ENCODE measurements around the gene ADGRG4. TPM values are rescaled to one million over a fixed set of nuclear protein-coding genes. Genes with fewer than 3 reads are reported as not detected.

The ADGRG4 gene
- total and polyA plus RNA-seq, 2 donors (not counting 1 experiment from before 2014, with no cell fraction given) = not detected

DNA sequence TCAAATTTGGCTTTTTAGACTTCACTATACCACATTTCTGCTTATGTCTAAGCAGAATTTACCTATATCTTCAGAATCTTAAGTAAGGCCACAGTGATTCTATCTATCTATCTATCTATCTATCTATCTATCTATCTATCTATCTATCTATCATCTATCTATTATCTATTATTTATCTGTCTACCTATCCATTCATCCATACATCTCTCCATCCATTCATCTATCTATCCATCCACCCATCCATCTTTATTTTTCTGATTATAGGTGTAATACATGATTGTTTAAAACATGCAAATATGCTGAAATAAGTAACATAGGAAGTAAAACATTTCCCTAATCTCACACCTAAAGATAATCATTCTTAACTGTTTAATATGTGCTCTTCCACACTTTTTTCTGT is 18.8 kb downstream of the ADGRG4 start:
- no peaks in the 10 kb centered on the region for H3K4me1 ChIP-seq (ENCODE audit: control insufficient read depth in 2 of 2, insufficient read depth in 2 of 2, low read length in 2 of 2)
- H3K9me3 Mint-ChIP-seq (ENCODE audit: insufficient read depth) = no peaks in the 10 kb centered on the region
- H4K20me1 ChIP-seq (ENCODE audit: control insufficient read depth, insufficient read depth, low read length, poor library complexity, severe bottlenecking) = no peaks in the 10 kb centered on the region
- H3K9me3 ChIP-seq (ENCODE audit: control extremely low read depth in 1 of 3, control insufficient read depth in 2 of 3, insufficient read depth in 1 of 3, low read length in 2 of 3) = no peaks in the 10 kb centered on the region
- CTCF ChIA-PET = no interaction called here
- ATAC-seq (ENCODE audit: low read depth) (no peak), DNase-seq (no peak)
- TF ChIP-seq, protein P1, sequence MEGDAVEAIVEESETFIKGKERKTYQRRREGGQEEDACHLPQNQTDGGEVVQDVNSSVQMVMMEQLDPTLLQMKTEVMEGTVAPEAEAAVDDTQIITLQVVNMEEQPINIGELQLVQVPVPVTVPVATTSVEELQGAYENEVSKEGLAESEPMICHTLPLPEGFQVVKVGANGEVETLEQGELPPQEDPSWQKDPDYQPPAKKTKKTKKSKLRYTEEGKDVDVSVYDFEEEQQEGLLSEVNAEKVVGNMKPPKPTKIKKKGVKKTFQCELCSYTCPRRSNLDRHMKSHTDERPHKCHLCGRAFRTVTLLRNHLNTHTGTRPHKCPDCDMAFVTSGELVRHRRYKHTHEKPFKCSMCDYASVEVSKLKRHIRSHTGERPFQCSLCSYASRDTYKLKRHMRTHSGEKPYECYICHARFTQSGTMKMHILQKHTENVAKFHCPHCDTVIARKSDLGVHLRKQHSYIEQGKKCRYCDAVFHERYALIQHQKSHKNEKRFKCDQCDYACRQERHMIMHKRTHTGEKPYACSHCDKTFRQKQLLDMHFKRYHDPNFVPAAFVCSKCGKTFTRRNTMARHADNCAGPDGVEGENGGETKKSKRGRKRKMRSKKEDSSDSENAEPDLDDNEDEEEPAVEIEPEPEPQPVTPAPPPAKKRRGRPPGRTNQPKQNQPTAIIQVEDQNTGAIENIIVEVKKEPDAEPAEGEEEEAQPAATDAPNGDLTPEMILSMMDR (IDR thresholded peaks at IDR 0.05) = no peak
- no peak for TF ChIP-seq EZH2 (IDR thresholded peaks at IDR 0.05; ENCODE audit: borderline replicate concordance, insufficient read depth, low read depth, low read length, poor library complexity, severe bottlenecking)
- intact Hi-C loops (cut with micrococcal nuclease) = no loop called here
- no peak overlapping the region for H2AFZ ChIP-seq (ENCODE audit: insufficient read depth, low read depth, low read length, poor library complexity, severe bottlenecking)
- H3K4me1 Mint-ChIP-seq = no peaks in the 10 kb centered on the region
- H3K4me3 Mint-ChIP-seq = no peak overlapping the region
- POLR2A ChIA-PET = no interaction called here
- no peaks in the 10 kb centered on the region for H3K36me3 ChIP-seq (replicated peaks in 1 of 2; ENCODE audit: control extremely low read depth in 1 of 2, control insufficient read depth in 1 of 2, extremely low read depth in 1 of 2, insufficient read depth in 2 of 2, low read length in 1 of 2)
- no peak overlapping the region for H3K9ac ChIP-seq (ENCODE audit: low read length)
- H3K27ac Mint-ChIP-seq = no peak overlapping the region
- H3K27ac ChIP-seq (ENCODE audit: low read length in 2 of 2) = no peak overlapping the region
- no peaks in the 10 kb centered on the region for H3K27me3 Mint-ChIP-seq
- H3K4me2 ChIP-seq (replicated peaks; ENCODE audit: low read depth, low read length, poor library complexity, severe bottlenecking) = no peak overlapping the region
- no peaks in the 10 kb centered on the region for H3K79me2 ChIP-seq (ENCODE audit: control insufficient read depth, insufficient read depth, low read length)
- no peak overlapping the region for H3K4me3 ChIP-seq (ENCODE audit: control extremely low read depth in 1 of 5, extremely low read depth in 1 of 5, insufficient read depth in 1 of 5, low read depth in 2 of 5, low read length in 4 of 5)
- no peaks in the 10 kb centered on the region for H3K27me3 ChIP-seq (replicated peaks in 1 of 4; ENCODE audit: control extremely low read depth in 1 of 4, control insufficient read depth in 3 of 4, insufficient read depth in 4 of 4, low read length in 3 of 4)

DNA sequence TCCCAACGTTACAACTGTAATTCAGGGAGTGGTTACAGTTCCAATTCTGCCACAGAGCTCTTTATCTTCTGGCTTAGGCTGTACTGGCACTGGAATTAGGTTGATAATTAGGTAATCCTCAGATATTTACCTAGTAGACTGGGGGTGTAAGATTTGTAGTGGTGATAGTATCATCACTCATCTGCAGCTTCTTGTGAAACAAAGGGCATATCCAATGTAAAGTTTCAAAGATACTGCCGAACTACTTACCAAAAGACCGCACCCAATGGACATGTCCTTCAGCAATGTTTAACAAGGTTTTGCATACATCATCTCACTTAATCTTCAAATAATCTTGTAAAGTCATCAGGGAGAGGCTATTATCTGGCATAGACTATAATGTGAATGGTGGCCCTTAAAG is 20.8 kb downstream of the ADGRG4 start:
- Mint-ChIP-seq H3K4me1 (no peaks in the 10 kb centered on the region), H3K4me3 (no peak overlapping the region), H3K27me3 (no peaks in the 10 kb centered on the region), H3K9me3 (ENCODE audit: insufficient read depth) (no peaks in the 10 kb centered on the region), H3K27ac (no peak overlapping the region)
- Histone ChIP-seq H3K4me3 (ENCODE audit: control extremely low read depth in 1 of 5, extremely low read depth in 1 of 5, insufficient read depth in 1 of 5, low read depth in 2 of 5, low read length in 4 of 5) (no peak overlapping the region), H3K4me2 (replicated peaks; ENCODE audit: low read depth, low read length, poor library complexity, severe bottlenecking) (no peak overlapping the region), H4K20me1 (ENCODE audit: control insufficient read depth, insufficient read depth, low read length, poor library complexity, severe bottlenecking) (no peaks in the 10 kb centered on the region), H3K9ac (ENCODE audit: low read length) (no peak overlapping the region), H3K4me1 (ENCODE audit: control insufficient read depth in 2 of 2, insufficient read depth in 2 of 2, low read length in 2 of 2) (no peaks in the 10 kb centered on the region), H2AFZ (ENCODE audit: insufficient read depth, low read depth, low read length, poor library complexity, severe bottlenecking) (no peak overlapping the region), H3K79me2 (ENCODE audit: control insufficient read depth, insufficient read depth, low read length) (no peaks in the 10 kb centered on the region), H3K27me3 (replicated peaks in 1 of 4; ENCODE audit: control extremely low read depth in 1 of 4, control insufficient read depth in 3 of 4, insufficient read depth in 4 of 4, low read length in 3 of 4) (no peaks in the 10 kb centered on the region), H3K36me3 (replicated peaks in 1 of 2; ENCODE audit: control extremely low read depth in 1 of 2, control insufficient read depth in 1 of 2, extremely low read depth in 1 of 2, insufficient read depth in 2 of 2, low read length in 1 of 2) (no peaks in the 10 kb centered on the region), H3K9me3 (ENCODE audit: control extremely low read depth in 1 of 3, control insufficient read depth in 2 of 3, insufficient read depth in 1 of 3, low read length in 2 of 3) (no peaks in the 10 kb centered on the region), H3K27ac (ENCODE audit: low read length in 2 of 2) (no peak overlapping the region)
- DNase-seq (no peak), ATAC-seq (ENCODE audit: low read depth) (no peak)
- CTCF ChIA-PET = no interaction called here
- TF ChIP-seq, protein P1 (IDR thresholded peaks at IDR 0.05) = no peak
- no peak for TF ChIP-seq EZH2 (IDR thresholded peaks at IDR 0.05; ENCODE audit: borderline replicate concordance, insufficient read depth, low read depth, low read length, poor library complexity, severe bottlenecking)
- WGBS (ENCODE audit: insufficient coverage) = 22% methylated on average over 1 of the region's 3 CpGs
- intact Hi-C loops (cut with micrococcal nuclease) = no loop called here
- POLR2A ChIA-PET = no interaction called here

Data from B cell (primary cell).